DMS 273 (cell line): ENCODE measurements around the gene AQP5.
A peak's percentile ranks its signal among the peaks of the same experiment; 100 is the strongest.

Experiments
- DNase-seq: peaks from one replicate; lab custom pipeline; 2025; ENCODE audit not compliant: unreplicated experiment; lab: John Stamatoyannopoulos, UW

Gene AQP5

DNA sequence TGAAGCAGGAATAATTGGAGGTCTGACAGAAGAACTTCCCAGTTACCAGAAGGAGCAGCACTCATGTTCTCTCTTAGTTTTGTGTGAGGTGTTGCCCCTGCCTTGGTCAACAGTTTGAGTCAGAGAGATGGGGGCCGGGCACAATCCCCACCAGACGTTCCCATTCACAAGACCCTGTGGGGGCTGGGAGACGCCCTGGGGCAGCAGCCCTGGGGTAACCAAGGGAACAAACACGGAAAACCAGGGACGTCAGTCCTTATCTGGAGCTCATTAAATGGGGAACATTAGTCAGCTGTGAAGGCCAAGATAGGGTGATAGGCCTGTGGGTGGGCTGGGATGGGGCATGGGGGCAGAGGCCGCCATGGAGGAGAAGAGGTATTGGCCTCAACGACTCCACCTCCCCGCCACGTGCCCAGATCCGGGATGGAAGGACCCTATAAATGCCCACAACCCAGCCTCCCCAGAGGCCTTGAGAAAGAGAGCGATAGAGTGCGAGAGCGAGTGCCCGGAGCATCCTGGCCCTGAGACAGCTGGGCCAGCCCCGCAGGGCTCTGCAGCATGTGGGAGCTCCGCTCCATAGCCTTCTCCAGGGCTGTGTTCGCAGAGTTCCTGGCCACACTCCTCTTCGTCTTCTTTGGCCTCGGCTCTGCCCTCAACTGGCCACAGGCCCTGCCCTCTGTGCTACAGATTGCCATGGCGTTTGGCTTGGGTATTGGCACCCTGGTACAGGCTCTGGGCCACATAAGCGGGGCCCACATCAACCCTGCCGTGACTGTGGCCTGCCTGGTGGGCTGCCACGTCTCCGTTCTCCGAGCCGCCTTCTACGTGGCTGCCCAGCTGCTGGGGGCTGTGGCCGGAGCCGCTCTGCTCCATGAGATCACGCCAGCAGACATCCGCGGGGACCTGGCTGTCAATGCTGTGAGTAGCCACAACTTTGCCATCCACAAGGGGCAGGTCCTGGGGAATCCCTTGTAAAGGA is 11.1 kb upstream of the AQP5 start, which contains the start of gene AQP2:
Gene AQP2 (plus strand): TSS at position 465 of the 979 bp plus-strand sequence. CDS start 94 bp downstream, at position 559.
- no peak for DNase-seq

- no peak for DNase-seq
Observed at GRCh38 chr12:49951411-49952240, 10.0 kb upstream of the AQP5 start.

DNA sequence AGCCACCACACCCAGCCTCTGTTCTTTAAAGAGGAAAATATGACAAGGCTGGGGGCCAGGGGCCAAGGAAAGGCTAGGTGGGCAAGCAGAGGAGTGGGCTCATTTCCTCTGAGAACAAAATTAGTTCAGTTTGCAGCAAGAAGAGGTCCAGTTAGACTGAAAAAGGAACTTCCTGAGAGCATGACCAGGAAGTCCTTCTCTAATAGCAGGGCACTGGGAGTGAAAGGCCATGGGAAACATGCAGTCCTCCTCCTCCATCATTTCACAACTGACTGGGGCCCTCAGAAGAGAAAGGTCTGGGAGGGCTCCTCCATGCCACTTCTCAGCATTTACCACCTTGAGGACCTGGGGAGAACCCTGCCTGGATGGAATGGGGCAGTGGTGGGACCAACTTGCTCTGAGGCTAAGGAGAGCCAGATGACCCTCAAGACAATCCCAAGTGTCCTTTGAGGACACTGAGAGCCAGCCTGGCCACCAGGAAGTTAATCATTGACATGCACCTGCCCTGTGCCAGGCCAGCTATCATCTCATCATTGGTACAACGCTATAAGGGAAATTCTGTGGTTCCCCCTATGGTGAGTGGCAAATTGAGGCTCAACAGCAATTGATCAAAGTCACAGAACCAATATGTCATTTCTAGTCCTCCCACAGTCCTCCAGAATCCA is 9.1 kb upstream of the AQP5 start:
- no peak for DNase-seq

- no peak for DNase-seq
Observed at GRCh38 chr12:49953151-49953550, 8.5 kb upstream of the AQP5 start.

DNA sequence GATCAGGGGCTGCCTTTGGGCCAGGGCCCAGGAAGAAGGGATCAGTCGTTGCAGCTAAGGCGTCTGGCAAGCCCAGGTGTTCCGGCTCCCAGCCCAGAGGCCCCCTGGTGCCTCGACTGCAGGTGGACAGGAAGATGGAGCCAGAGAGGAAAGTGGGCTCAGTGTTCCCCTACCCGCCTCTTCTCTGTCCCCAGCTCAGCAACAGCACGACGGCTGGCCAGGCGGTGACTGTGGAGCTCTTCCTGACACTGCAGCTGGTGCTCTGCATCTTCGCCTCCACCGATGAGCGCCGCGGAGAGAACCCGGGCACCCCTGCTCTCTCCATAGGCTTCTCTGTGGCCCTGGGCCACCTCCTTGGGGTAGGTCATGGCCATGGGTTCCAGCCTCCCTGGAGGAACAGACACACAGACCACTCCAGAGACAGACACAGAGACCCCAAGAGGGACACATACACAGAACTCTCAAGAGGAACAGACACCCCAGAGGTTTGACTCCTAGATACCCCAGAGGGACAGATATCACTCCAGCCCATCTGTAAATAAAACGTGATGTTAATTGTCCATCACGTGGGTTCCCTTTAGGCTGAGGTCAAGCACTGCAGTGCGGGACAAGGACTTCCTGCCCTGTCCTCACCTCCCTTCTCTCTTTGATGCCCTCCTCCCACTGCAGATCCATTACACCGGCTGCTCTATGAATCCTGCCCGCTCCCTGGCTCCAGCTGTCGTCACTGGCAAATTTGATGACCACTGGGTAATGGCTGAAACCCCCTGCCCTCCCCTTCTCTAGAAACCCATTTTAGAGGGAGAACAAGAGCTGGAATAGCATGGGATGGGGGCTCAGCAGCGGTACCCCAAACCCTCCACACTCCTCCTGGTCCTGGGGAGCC is 7.5 kb upstream of the AQP5 start:
- no peak for DNase-seq

DNA sequence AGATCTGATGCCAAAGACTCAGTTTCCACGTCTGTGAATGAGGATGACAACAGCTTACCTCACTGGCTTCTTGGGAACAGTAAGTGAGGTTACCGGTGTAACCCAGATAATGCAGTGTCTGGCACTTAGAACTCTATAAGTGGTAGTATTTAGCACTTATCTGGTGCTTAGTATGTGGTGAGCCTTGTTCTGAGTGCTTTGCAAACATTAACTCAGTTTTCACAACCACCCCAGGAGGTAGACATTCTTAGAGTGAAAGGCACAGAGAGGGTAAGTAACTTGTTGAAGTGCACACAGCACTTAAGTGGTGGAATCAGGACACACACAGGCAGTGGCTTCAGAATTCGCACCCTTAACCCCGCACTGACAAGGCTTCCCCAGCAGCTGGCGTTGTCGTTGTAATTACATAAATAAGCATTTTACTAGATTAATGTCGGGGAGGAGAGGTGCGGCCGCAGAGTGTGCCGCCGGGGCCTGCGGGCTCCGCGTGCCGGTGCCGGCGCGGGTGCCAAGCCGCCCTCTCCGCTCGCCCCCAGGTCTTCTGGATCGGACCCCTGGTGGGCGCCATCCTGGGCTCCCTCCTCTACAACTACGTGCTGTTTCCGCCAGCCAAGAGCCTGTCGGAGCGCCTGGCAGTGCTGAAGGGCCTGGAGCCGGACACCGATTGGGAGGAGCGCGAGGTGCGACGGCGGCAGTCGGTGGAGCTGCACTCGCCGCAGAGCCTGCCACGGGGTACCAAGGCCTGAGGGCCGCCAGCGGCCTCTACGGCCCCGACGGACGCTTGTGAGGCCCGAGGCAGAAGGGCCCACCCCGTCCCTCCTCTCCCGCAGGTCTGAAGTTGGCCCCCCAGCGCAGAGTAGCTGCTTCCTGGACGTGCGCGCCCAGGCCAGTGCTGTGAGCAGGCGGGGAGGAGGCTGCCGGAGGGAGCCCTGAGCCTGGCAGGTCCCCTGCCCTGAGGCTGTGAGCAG is 6.5 kb upstream of the AQP5 start:
- DNase-seq: no peak

DNA sequence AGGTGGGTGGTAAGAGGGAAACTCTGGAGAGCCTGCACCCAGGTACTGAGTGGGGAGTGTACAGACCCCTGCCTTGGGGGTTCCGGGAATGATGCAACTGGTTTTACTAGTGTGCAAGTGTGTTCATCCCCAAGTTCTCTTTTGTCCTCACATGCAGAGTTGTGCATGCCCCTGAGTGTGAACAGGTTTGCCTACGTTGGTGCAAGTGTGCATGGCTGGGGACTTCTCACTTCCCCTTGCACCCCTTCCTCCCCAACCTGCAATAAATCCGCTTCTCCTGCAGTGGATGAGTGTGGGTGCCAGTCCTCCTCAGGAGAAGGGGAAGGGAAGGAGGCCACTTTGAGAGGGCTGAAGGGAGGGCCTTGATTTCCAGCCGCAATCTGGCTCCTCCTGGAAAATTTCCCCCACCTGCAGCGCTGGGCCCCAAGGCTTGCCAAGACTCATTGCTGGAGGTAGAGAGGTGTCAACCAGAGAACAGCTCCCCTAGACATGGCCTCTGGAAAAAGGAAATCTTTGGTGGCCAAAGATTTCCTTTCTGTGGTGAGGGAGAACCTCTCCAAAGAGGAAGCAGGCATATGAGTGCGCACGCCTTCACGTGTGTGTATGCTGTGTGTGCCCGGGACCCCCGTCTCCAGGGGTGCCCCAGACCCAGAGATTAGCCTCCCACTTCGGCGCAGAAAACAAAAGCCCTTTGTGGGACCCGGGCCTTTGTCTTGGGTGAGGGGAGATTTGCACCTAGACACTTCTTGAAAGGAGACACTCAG is 5.6 kb upstream of the AQP5 start:
- no peak for DNase-seq

GRCh38 chr12:49956663-49957569 is 4.8 kb upstream of the AQP5 start:
- DNase-seq: no peak

- no peak for DNase-seq
Observed at GRCh38 chr12:49957570-49957967, 4.1 kb upstream of the AQP5 start.

DNA sequence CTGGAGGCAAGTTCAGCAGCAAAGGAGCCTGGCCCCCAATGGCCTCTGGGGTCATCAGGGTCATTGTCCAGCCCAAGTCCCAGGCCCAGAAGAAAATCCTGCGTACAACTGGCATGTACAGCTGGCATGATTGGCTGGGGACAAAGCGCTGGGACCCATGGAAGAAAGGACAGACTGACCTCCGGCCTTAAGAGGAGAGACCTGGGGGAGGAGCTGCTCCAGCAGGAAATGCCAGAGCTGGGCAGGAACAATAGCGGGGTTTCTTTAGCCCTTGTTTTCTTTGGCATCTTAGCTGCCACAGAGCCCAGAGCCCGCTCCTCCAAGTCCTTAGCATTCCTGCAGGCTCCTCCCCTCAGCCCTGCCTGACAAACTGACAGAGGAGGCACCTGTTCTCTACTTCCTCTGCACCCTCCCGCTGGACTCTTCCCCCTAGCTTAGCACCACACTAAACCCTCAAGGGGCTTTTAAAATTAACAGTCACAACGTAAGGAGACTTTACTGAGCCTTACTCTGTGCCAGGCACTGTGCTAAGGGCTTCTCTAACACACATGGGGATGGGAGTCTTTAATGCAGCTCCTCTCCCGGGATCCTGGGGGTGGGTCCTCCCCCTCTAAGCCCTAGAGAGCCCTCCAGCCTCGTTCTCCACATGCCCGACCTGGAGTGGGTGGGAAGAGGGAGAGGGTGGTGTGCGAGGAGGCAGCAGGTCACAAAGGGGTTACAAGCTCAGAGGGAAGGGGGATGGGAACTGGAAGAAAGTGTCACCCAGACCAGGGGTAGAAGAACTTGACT is 1.8 kb upstream of the AQP5 start:
- no peak for DNase-seq

DNA sequence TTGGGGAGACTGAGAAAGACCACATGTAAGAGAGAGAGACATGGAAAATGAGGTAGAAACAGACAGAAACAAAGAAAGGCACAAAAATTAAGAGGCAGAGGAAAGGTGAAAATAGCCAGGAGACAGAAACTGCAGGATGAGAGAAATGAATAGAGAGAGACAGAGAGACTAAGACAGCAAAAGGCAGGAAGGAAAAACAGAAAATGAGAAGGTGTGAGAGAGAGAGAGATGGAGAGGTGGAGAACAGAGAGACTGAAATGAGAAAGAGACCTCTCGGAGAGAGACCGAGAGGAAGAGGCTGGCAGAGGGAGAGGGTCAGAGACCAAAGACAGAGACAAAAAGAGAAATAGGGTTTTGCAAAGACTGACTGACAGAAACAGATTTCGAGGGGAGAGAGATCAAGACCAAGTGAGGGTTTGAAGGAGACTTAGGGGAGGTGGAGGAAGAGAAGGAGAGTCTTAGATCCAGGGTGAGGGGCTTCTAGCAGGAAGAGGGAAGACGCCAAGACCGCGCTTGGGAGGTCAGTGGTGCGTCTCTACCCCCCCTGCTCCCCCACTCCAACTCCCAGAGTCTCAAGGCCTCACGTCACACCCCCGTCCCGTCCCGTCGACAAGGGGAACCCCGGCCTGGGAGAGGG is 1.1 kb upstream of the AQP5 start:
- no peak for DNase-seq

DNA sequence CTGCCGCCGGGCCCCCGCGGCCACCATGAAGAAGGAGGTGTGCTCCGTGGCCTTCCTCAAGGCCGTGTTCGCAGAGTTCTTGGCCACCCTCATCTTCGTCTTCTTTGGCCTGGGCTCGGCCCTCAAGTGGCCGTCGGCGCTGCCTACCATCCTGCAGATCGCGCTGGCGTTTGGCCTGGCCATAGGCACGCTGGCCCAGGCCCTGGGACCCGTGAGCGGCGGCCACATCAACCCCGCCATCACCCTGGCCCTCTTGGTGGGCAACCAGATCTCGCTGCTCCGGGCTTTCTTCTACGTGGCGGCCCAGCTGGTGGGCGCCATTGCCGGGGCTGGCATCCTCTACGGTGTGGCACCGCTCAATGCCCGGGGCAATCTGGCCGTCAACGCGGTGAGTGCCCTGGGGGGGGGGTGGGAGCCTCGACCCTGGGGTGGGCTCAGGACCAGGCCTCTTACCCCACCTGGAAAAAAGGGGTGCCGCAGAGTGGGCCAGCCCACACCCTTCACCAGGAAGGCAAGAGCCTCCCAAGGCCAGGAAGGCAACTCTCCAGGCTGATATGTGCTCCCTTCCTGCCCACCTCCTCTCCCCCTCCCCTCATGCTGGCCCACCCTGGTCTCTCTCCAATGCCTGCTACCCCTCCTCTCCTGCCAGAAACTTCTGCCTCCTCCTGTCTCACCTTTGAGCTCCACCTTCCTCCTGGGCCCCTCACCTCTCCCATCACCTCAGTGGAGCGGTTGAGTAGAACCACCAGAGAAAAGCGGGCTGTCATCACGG is 507 bp downstream of the AQP5 start:
- DNase-seq: no peak

- DNase-seq: peak; percentile 40
Observed at GRCh38 chr12:49962861-49963765, 1.4 kb downstream of the AQP5 start.
